NCI-H146 treated with DMSO at 0.1 percent for 48 hours (cell line): Measurements from ENCODE around the gene FLCN.

ENCODE experiments used
- DNase-seq: peaks from one replicate; lab custom pipeline; 2025; ENCODE audit not compliant: unreplicated experiment; lab: John Stamatoyannopoulos, UW

The FLCN gene

GRCh38 chr17:17170346-17170985 is 66.5 kb downstream of the FLCN start:
- no peak for DNase-seq

DNA sequence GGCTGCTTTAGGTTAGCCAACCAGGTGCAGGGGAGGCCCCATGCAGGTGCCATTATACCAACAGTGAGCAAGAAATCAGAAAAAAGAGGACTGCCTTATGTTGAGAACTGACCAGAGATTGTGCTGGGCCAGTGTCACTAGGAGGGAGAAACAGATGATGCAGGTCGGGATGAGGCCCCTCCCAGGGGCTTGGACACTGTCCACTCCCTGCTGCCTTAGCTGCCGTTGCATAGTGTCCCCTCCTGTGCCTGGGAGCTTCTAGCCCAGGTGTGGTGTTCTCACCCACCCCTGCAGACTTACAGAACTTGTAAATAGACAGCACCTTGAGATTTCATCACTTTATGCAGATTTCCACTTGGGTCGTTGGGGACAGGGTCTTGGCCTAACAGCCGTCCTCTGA is 67.6 kb downstream of the FLCN start:
- DNase-seq, result no peak

- no peak for DNase-seq
Observed at GRCh38 chr17:17168401-17168800, 68.6 kb downstream of the FLCN start.

GRCh38 chr17:17167986-17168385 is 69.0 kb downstream of the FLCN start:
- no peak for DNase-seq

- no peak for DNase-seq
Observed at GRCh38 chr17:17167356-17167755, 69.6 kb downstream of the FLCN start.

DNA sequence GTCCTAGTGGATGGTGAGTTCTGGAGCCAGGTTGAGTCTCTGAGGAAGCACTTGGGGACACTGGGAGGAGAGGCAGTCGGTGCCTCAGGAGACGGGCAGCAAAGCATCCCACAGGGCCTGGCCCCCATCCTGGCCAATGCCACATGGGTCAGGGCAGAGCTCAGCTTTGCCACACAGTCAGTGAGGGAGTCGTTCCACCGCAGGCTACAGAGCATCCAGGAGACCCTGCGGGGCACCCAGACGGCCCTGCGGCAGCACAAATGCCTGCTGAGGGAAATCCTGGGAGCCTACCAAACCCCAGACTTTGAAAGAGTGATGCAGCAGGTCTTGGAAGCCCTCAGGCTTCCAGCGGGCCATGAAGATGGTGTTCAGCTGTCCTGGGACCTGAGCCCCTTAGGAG is 70.5 kb downstream of the FLCN start:
- no peak for DNase-seq

DNA sequence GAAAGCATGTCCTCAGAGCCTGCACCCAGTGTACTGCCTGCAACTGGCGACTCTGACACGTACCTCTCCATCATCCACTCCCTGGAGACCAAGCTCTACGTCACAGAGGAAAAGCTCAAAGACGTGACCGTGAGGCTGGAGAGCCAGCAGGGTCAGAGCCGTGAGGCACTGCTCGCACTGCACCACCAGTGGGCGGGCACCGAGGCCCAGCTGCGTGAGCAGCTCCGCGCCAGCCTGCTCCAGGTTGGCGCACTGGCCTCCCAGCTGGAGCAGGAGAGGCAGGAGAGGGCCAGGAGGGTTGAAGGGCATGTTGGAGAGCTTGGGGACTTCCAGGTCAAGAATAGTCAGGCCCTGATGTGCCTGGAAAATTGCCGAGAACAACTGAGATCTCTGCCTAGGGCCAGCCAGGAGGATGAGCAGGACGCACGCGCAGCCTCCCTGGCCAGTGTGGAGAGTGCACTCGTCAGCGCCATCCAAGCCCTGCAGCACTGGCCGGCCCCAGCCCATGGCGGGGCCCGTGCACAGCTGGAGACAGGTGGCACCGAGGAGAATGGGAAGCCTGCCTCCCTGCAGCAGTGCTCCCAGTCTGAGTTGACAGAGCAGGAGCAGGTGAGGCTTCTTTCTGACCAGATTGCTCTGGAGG is 71.2 kb downstream of the FLCN start:
- no peak for DNase-seq

GRCh38 chr17:17164676-17165075 is 72.3 kb downstream of the FLCN start:
- DNase-seq, result no peak

- DNase-seq, result no peak
Observed at GRCh38 chr17:17164156-17164555, 72.8 kb downstream of the FLCN start.
